IgD-negative memory B cell (primary cell): ENCODE results near the gene TIGD3. TPM values are rescaled to one million over a fixed set of nuclear protein-coding genes. Genes with fewer than 3 reads are reported as not detected.
A peak's percentile ranks its signal among the peaks of the same experiment; 100 is the strongest.
"Not testable (repeated sequence)": the region's sequence is repeated elsewhere in the genome, so short reads cannot be mapped to it uniquely, and the experiment has no call there.

ENCODE experiments used
- H3K27ac Mint-ChIP-seq, 3 donors: one replicate each; pipeline ENCODE4 v1.8.0; 2020 to 2022; ENCODE audit warnings: mild to moderate bottlenecking in 3 of 3, mixed read lengths in 3 of 3, moderate library complexity in 1 of 3
- H3K27me3 Mint-ChIP-seq: one replicate; pipeline ENCODE4 v1.8.0; 2021; ENCODE audit warnings: mixed read lengths
- H3K36me3 Mint-ChIP-seq: one replicate; pipeline ENCODE4 v1.8.0; 2020; ENCODE audit warnings: mild to moderate bottlenecking, mixed read lengths
- H3K4me1 Mint-ChIP-seq, 3 donors: one replicate each; pipeline ENCODE4 v1.8.0; 2020 to 2022; ENCODE audit warnings: mixed read lengths in 3 of 3, mild to moderate bottlenecking in 1 of 3
- H3K4me3 Mint-ChIP-seq, 4 donors: one replicate each; pipeline ENCODE4 v1.8.0; 2020 to 2022; ENCODE audit warnings: mild to moderate bottlenecking in 4 of 4, mixed read lengths in 4 of 4, moderate library complexity in 3 of 4
- H3K9me3 Mint-ChIP-seq, 3 donors: one replicate each; pipeline ENCODE4 v1.8.0; 2020 to 2021; ENCODE audit warnings: mixed read lengths in 3 of 3, mild to moderate bottlenecking in 1 of 3
- polyA plus RNA-seq: library from polyadenylated mRNA; unstranded; fragments of 300-500 nt; fragmentation: Illumina TruSeq; gene quantifications from one replicate; pipeline ENCODE4 v1.2.3, GENCODE V29; 2021

The TIGD3 gene
- polyA plus RNA-seq, 1 donor from 2014 or later, result 2.3 TPM

- Mint-ChIP-seq H3K27me3 (peaks cover 7% of the 10 kb centered on the region), H3K4me1 (peaks cover 5 to 6% (median 5%) of the 10 kb centered on the region in 3 donors), H3K4me3 (peak overlapping the region in 1 of 4 donors; percentile 86), H3K9me3 (no peaks in the 10 kb centered on the region), H3K36me3 (no peaks in the 10 kb centered on the region), H3K27ac (peak overlapping the region in 1 of 3 donors; percentile 35)
Observed at GRCh38 chr11:65317025-65317786, 37.3 kb upstream of the TIGD3 start.

DNA sequence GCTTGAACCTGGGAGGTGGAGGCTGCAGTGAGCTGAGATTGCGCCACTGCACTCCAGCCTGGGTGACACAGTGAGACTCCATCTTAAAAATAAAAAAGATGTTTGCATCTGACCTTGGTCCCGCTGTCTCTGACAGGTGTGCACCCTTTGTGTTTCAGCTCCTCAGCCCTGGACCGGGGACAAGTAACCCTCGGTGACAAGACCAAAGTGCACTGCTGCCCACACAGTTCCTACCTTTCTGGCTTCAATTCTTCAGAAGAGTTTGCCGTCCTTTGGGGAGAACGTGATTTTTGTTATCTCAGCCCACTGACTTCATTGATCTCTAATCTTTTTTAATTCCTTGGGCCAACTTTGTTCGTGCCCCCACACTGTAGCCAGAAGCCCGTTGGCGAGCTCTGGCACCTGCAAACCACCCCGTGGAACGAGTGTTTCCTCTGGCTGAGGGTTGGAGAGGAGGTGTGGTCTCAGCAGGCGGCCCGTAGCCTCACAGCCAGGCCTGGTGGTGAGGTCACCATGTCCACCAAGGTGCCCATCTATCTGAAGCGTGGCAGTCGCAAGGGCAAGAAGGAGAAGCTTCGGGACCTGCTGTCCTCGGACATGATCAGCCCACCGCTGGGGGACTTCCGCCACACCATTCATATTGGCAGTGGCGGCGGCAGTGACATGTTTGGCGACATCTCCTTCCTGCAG, 34.0 kb upstream of the TIGD3 start:
- Mint-ChIP-seq H3K9me3 (no peaks in the 10 kb centered on the region), H3K4me1 (peaks cover 3 to 5% (median 4%) of the 10 kb centered on the region in 3 donors), H3K27ac (no peak overlapping the region), H3K36me3 (no peaks in the 10 kb centered on the region), H3K27me3 (peaks cover 3% of the 10 kb centered on the region), H3K4me3 (no peak overlapping the region)

DNA sequence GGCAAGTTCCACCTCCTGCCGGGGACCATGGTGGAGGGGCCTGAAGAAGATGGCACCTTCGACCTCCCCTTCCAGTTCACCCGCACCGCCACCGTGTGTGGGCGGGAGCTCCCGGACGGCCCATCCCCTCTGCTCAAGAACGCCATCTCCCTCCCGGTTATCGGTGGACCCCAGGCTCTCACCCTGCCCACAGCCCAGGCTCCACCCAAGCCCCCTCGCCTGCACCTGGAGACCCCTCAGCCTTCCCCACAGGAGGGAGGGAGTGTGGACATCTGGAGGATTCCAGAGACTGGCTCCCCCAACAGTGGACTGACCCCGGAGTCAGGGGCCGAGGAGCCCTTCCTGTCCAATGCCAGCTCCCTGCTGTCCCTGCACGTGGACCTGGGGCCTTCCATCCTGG, 33.5 kb upstream of the TIGD3 start:
- Mint-ChIP-seq H3K27ac (no peak overlapping the region), H3K4me1 (peaks cover 0 to under 1% (median 0%) of the 10 kb centered on the region in 3 donors)

GRCh38 chr11:65321828-65322485, 32.6 kb upstream of the TIGD3 start:
- Mint-ChIP-seq H3K4me3 (no peak overlapping the region), H3K9me3 (no peaks in the 10 kb centered on the region), H3K27me3 (peaks cover 3% of the 10 kb centered on the region), H3K4me1 (no peaks in the 10 kb centered on the region), H3K36me3 (no peaks in the 10 kb centered on the region), H3K27ac (no peak overlapping the region)

More for the DNA sequence above, 33.5 kb upstream of the TIGD3 start:
- Mint-ChIP-seq H3K36me3 (no peaks in the 10 kb centered on the region), H3K27me3 (peaks cover 3% of the 10 kb centered on the region), H3K4me3 (no peak overlapping the region), H3K9me3 (no peaks in the 10 kb centered on the region)

DNA sequence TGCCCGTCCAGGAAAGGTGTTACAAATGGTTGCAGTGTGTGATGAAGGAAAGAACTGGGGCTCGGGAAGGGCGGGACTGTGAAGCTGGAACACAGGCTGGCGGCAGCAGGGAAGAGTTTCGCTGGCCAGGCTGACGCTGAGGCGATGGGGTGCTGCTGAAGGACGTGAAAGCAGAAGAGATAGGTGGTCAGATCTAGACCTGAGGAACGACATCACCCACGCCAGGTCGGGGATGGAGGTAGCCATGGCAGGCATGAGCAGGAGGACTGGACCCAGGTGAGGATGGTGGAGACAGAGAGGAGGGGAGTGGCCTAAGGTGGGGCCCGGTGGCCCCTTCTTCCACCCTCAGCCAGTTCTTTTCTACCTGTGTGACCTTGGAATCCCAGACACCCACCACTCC, 30.7 kb upstream of the TIGD3 start:
- no peaks in the 10 kb centered on the region for H3K9me3 Mint-ChIP-seq
- H3K36me3 Mint-ChIP-seq, result no peaks in the 10 kb centered on the region
- H3K27me3 Mint-ChIP-seq, result peaks cover 3% of the 10 kb centered on the region
- no peak overlapping the region for H3K27ac Mint-ChIP-seq
- H3K4me1 Mint-ChIP-seq, result peaks cover 0 to 1% (median 0%) of the 10 kb centered on the region in 3 donors
- no peak overlapping the region for H3K4me3 Mint-ChIP-seq

DNA sequence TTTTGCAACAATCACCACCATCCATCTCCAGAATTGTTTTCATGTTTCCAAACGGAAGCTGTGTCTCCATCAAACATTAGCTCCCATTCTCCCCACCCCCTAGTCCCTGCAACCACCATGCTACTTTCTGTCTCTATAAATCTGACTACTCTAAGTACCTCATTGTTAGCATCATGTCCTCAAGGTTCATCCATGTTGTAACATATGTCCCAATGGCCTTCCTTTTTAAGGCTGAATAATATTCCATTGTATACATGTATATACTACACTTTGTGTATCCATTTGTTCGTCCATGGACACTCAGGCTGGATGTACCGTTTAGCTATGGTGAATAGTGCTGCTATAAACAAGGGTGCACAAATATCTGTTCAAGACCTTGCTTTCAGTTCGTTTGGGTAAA, 29.1 kb upstream of the TIGD3 start:
- peak overlapping the region in 1 of 4 donors; percentile 60 for H3K4me3 Mint-ChIP-seq
- no peaks in the 10 kb centered on the region for H3K9me3 Mint-ChIP-seq
- no peaks in the 10 kb centered on the region for H3K36me3 Mint-ChIP-seq
- H3K4me1 Mint-ChIP-seq, result peaks cover 10 to 11% (median 10%) of the 10 kb centered on the region in 3 donors
- no peak overlapping the region for H3K27ac Mint-ChIP-seq
- peaks cover 3% of the 10 kb centered on the region for H3K27me3 Mint-ChIP-seq

- Mint-ChIP-seq H3K27me3 (peaks cover 3% of the 10 kb centered on the region), H3K9me3 (no peaks in the 10 kb centered on the region), H3K4me1 (peaks cover 10 to 11% (median 10%) of the 10 kb centered on the region in 3 donors), H3K4me3 (no peak overlapping the region), H3K27ac (no peak overlapping the region), H3K36me3 (no peaks in the 10 kb centered on the region)
Observed at GRCh38 chr11:65327021-65327420, 27.5 kb upstream of the TIGD3 start.

- no peaks in the 10 kb centered on the region for H3K36me3 Mint-ChIP-seq
- no peaks in the 10 kb centered on the region for H3K9me3 Mint-ChIP-seq
- H3K27ac Mint-ChIP-seq, result peak overlapping the region; percentile 54 to 93 (median 92)
- peaks cover 12 to 18% (median 15%) of the 10 kb centered on the region in 3 donors for H3K4me1 Mint-ChIP-seq
- H3K4me3 Mint-ChIP-seq, result peak overlapping the region; percentile 67 to 92 (median 84)
- no peaks in the 10 kb centered on the region for H3K27me3 Mint-ChIP-seq
Observed at GRCh38 chr11:65329478-65329877, 25.1 kb upstream of the TIGD3 start.

- H3K4me1 Mint-ChIP-seq, result peaks cover 16 to 23% (median 20%) of the 10 kb centered on the region in 3 donors
- peak overlapping the region; percentile 54 to 93 (median 92) for H3K27ac Mint-ChIP-seq
- no peaks in the 10 kb centered on the region for H3K36me3 Mint-ChIP-seq
- H3K9me3 Mint-ChIP-seq, result no peaks in the 10 kb centered on the region
- peak overlapping the region; percentile 67 to 92 (median 84) for H3K4me3 Mint-ChIP-seq
- H3K27me3 Mint-ChIP-seq, result no peaks in the 10 kb centered on the region
Observed at GRCh38 chr11:65329944-65330403, 24.6 kb upstream of the TIGD3 start.

GRCh38 chr11:65330544-65330943, 24.0 kb upstream of the TIGD3 start:
- Mint-ChIP-seq H3K4me3 (no peak overlapping the region), H3K9me3 (no peaks in the 10 kb centered on the region), H3K4me1 (peaks cover 22 to 29% (median 26%) of the 10 kb centered on the region in 3 donors), H3K27ac (peak overlapping the region in 1 of 3 donors; percentile 93), H3K27me3 (no peaks in the 10 kb centered on the region), H3K36me3 (no peaks in the 10 kb centered on the region)

- not testable (repeated sequence) for H3K9me3 Mint-ChIP-seq, H3K27ac Mint-ChIP-seq, H3K27me3 Mint-ChIP-seq, H3K36me3 Mint-ChIP-seq
- Mint-ChIP-seq H3K4me1 (peaks cover 22 to 31% (median 30%) of the 10 kb centered on the region in 3 donors), H3K4me3 (peak overlapping the region in 2 of 4 donors; percentile 23 to 68)
Observed at GRCh38 chr11:65332591-65332990, 22.0 kb upstream of the TIGD3 start.

GRCh38 chr11:65334696-65335295, 19.8 kb upstream of the TIGD3 start:
- H3K27me3 Mint-ChIP-seq, result no peaks in the 10 kb centered on the region
- H3K4me3 Mint-ChIP-seq, result peak overlapping the region; percentile 93 to 100 (median 96)
- H3K27ac Mint-ChIP-seq, result peak overlapping the region; percentile 16 to 89 (median 74)
- H3K36me3 Mint-ChIP-seq, result no peaks in the 10 kb centered on the region
- peaks cover 30 to 37% (median 35%) of the 10 kb centered on the region in 3 donors for H3K4me1 Mint-ChIP-seq
- no peaks in the 10 kb centered on the region for H3K9me3 Mint-ChIP-seq

GRCh38 chr11:65338676-65339075, 15.9 kb upstream of the TIGD3 start:
- H3K4me1 Mint-ChIP-seq, result peaks cover 29% of the 10 kb centered on the region in 3 donors
- peak overlapping the region in 1 of 4 donors; percentile 84 for H3K4me3 Mint-ChIP-seq
- no peak overlapping the region for H3K27ac Mint-ChIP-seq
- no peaks in the 10 kb centered on the region for H3K27me3 Mint-ChIP-seq
- H3K36me3 Mint-ChIP-seq, result no peaks in the 10 kb centered on the region
- no peaks in the 10 kb centered on the region for H3K9me3 Mint-ChIP-seq

DNA sequence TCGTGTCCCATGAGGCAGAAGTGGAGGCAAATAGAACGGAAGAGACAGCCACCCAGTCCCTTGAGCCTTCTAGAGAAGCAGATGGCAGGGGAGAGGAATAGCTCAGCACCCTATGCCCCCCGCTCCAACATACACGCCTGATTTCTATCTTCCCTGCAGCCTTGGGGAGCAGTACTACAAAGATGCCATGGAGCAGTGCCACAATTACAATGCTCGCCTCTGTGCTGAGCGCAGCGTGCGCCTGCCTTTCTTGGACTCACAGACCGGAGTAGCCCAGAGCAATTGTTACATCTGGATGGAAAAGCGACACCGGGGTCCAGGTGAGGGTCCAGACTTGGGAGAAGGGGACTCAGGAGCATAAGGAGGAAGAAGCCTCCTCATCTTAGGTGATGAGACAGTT, 14.3 kb upstream of the TIGD3 start:
- no peaks in the 10 kb centered on the region for H3K27me3 Mint-ChIP-seq
- H3K9me3 Mint-ChIP-seq, result no peaks in the 10 kb centered on the region
- peak overlapping the region in 1 of 3 donors; percentile 18 for H3K27ac Mint-ChIP-seq
- H3K4me1 Mint-ChIP-seq, result peaks cover 17 to 21% (median 18%) of the 10 kb centered on the region in 3 donors
- no peak overlapping the region for H3K4me3 Mint-ChIP-seq
- no peaks in the 10 kb centered on the region for H3K36me3 Mint-ChIP-seq
